Astrocyte of the hippocampus (primary cell): ENCODE data around the gene DENND1A.
"Not testable (repeated sequence)": the region's sequence is repeated elsewhere in the genome, so short reads cannot be mapped to it uniquely, and the experiment has no call there.

Experiments used
- DNase-seq: peaks from one replicate; pipeline ENCODE4 v3.0.0; 2011; ENCODE audit warnings: low read depth, low spot score

DENND1A gene, protein sequence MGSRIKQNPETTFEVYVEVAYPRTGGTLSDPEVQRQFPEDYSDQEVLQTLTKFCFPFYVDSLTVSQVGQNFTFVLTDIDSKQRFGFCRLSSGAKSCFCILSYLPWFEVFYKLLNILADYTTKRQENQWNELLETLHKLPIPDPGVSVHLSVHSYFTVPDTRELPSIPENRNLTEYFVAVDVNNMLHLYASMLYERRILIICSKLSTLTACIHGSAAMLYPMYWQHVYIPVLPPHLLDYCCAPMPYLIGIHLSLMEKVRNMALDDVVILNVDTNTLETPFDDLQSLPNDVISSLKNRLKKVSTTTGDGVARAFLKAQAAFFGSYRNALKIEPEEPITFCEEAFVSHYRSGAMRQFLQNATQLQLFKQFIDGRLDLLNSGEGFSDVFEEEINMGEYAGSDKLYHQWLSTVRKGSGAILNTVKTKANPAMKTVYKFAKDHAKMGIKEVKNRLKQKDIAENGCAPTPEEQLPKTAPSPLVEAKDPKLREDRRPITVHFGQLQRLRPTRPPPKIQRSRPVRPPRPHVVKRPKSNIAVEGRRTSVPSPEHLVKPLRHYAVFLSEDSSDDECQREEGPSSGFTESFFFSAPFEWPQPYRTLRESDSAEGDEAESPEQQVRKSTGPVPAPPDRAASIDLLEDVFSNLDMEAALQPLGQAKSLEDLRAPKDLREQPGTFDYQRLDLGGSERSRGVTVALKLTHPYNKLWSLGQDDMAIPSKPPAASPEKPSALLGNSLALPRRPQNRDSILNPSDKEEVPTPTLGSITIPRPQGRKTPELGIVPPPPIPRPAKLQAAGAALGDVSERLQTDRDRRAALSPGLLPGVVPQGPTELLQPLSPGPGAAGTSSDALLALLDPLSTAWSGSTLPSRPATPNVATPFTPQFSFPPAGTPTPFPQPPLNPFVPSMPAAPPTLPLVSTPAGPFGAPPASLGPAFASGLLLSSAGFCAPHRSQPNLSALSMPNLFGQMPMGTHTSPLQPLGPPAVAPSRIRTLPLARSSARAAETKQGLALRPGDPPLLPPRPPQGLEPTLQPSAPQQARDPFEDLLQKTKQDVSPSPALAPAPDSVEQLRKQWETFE

DNA sequence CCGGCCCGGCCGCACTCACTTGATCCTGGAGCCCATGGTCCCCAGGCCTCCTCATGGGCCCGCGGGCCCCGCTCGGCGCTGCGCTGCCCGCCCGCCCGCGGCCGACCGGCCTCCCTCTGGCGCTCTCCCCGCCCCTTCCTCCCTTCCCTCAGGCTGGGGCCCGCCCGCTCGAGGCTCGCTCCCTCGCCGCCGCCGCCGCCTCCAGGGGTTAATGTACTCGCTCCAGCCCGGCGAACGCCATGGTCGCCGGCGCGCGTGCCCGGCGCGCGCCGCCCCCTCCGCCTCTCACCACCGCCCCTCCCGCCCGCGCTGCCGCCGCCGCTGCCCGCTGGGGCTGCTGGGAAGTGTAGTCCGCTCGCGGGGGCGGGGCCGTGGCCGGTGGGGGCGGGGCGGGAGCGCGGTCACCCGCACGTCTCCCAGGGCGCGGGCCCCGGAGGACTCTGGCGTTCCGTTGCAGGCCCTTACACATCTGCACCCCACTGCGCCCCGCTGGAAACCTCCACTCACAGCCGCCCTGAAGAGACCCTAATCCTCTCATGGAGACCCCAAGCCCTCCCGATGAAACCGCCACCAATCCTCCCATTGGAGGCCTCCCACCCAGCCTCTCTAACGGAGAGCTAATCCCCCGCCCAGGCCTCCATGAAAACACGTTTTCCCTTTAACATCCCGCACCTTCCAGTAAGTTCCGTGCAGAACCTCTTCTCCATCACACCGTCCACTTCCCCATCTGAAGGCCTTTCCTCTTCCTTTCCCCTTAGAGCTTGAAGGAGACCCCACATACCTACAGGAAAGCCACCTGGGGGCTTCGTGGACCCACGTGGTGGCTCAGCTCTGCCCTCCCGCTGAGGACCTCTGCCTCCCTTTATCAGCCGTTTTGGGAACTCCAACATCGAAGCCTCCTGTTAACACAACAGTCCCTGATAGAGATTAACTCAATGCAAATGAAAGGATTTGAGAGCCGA lies at the start of gene DENND1A:
Gene DENND1A, minus strand, starts transcription at position 257 of the 962 bp plus-strand sequence. Its CDS starts 221 bp downstream, at position 36.
- peak; percentile 98 for DNase-seq

DNA sequence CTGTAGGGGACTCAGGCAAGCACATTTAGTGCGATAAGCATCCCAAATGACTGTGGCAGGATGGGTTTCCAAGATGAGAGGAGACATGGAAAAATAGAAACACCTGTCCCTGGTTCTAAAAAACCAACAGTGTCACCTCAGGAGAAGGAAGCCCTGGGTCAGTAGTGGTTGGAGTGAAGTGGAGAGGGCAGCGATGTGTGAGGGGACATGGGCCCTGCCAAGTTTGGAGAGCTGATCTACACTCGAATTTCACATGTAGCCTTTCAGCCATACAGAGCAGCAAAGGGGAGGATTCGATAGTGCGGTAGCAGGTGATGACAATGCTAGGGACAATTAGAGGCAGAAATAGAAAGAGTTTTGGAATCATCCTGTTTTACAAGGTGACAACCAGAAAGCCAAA lies 49.1 kb upstream of the DENND1A start:
- no peak for DNase-seq

DNA sequence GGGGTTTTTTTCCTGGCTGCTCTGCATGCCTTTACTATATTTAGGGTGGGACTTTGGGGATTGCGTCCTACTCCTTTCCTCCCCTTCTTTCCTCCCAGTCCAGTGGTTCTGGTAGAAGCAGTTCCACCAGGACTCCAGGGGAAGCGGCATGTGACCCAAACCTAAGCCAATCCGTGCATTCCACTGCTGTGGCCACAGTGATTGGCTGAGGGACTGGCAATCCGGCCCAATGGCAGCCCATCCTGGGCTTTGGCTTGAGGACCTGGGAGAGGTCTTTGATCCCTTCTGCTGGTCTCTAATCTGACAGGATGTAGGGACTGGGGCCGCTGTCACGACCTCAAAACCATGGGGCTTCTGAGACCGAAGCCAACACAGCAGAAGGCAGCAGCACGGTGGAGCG lies 46.7 kb upstream of the DENND1A start:
- not testable (repeated sequence) for DNase-seq

DNA sequence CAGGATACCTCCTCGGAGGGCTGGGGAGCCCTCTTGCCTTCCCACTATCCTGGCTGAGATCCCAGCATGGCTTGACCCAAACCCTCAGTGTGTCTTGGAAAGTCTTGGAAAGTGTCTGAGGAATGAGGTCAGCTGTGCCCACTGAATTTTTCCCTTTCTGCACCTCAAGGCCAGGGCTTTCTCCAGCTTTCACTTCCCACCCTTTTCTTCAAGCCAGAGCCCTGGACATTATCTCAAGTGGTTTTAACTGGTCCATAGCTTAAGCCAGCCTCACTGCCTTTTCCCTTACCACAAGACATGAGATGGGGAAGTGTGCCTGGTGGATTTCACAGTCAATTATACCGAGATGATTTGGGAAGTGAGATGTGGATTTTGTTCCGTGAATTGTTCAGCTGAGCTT lies 45.9 kb upstream of the DENND1A start:
- peak; percentile 48 for DNase-seq

DNA sequence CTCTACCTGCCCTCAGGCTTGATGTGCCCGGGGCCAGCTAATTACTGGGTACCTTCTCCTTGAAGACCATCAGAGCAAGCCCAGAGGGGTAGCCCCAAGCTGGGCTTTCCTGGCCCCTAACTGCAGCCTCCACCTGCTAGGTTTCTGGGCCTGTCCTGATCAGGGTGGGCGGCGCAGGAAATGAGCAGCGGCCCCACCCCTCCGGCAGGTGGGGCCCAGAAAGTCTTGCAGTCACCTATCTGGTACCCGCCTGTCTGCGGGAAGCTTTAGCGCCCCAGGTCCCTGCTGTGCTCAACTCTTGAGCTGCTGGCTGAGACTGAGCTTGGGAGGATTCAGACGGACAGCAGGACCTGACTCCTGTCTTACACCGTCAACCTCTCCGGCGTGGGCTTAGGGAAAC lies 44.5 kb upstream of the DENND1A start:
- DNase-seq = no peak

DNA sequence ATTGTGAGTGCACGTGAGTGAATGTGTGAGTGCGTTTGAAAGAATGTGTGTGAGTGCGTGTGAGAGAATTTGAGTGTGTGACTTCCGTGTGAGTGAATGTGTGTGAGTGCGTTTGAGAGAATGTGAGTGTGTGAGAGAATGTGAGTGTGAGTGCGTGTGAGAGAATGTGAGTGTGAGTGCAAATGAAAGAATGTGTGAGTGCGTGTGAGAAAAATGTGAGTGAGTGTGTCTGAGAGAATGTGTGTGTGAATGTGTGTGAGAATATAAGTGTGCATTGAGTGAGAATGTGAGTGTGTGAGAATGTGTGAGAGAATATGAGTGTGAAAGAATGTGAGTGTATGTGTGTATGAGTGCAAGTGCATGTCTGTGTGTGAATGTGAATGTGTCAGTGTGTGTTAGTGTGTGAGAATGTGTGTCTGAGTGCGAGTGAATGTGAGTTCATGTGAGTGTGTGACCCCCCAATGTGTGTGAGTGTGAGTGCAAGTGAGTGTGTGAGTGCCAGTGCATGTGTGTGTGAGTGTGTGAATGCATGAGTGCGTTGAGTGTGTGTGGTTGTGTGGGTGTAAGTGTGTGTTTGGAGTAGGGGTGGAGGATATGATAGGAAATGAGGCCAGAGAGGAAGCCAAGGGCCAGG lies 43.8 kb upstream of the DENND1A start:
- no peak for DNase-seq

DNA sequence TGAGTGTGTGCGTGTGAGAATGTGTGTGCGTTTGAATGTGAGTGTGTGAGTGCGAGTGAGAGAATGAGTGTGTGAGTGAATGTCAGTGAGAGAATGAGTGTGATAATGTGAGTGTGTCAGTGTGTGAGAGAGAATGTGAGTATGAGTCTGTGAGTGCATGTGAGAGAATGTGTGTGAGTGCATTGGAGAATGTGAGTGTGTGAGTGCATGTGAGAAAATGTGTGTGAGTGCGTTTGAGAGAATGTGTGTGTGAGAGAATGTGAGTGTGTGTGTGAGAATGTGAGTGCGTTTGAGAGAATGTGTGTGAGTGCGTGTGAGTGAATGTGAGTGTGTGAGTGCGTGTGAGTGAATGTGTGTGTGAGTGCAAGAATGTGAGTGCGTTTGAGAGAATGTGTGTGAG lies 42.7 kb upstream of the DENND1A start:
- DNase-seq = no peak

DNA sequence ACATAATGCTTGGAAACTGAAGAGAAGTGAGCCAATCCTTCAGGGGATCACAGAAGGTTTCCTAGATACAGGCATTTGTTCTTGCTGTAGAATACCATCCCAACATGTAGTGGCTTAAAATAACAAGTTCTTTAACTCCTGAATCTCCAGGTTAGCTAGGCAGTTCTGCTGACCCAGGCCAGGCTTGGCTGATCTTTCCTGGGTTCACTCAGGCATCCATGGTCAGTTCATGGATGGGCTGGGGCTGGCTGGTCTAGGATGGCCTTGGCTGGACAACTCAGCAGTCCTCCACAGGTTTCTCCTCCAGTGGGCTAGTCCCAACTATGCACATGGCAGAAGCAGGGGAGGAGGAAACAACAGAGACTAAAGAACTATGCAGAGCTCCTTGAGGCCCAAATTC lies 37.4 kb upstream of the DENND1A start:
- no peak for DNase-seq

DNA sequence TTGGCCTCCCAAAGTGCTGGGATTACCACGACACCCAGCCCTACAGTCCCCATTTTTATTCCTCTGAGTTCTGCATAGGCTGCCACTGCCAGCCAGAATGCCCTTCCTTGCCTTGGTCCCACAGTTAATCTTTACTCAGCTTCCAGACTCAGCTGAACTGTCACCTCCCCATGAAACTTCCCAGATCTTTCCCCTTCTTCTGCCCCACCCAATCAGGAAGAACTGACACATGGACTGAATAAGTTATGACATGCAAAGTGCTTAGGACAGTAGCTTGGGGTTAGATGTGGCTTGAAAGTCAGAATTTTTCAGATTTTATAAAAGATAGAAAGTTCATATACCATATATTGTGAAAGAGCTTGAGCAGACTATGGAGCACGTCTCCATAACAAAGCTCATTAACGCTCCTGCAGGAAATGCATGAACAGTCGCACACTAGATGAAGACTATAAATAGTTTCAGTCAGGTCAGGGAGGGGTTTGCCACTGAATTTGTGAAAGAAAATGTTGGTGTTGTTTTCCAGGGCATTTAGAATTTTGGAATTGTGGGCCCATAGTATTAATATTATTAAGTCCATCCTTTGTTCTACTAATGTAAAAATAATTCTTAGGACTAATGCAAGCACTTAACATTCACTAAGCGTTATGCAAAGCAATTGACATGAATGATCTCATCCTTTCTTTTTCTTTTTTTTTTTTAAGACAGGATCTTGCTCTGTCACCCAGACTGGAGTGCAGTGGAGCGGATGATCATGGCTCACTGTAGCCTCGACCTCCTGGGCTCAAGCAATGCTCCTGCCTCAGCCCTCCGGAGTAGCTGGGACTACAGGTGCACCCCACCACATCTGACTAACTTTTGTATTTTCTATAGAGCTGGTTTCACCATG lies 36.1 kb upstream of the DENND1A start:
- no peak for DNase-seq

DNA sequence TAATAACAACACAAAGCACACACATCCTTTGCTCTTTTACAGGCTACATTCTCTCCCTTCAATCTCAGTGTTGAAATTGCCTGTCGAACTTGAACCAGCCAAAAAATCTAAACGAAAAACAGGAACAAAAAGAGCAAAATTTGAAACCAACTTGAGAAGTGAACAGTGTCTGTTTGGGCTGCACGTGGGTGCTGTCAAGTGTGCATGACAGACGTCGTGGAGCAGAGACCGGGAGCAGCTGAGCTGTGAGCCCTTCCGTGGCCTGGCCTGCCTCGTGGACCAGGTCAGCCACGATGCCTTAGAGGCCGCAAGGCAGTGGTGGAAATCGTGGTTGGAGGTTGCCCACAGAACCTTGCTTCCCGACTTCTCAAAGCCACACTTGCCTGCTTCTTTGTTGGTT lies 34.8 kb upstream of the DENND1A start:
- DNase-seq = no peak

DNA sequence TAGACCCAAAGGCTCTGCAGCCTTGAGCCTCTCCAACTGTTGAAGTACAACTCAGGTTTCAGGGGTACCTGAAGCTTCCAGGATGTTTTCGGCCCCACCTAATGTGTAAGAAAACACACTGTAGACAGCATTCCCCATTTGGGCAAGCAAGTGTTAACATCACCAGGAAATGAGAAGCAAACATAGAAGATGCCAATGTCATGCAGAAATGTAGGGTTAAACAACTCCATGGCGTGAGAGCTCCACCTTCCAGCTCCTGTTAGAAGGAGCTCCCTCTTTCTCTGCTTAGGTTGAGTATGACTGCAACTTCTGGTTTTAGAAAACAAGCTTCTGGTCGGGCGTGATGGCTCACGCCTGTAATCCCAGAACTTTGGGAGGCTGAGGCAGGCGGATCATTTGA lies 31.0 kb upstream of the DENND1A start:
- DNase-seq = no peak

DNA sequence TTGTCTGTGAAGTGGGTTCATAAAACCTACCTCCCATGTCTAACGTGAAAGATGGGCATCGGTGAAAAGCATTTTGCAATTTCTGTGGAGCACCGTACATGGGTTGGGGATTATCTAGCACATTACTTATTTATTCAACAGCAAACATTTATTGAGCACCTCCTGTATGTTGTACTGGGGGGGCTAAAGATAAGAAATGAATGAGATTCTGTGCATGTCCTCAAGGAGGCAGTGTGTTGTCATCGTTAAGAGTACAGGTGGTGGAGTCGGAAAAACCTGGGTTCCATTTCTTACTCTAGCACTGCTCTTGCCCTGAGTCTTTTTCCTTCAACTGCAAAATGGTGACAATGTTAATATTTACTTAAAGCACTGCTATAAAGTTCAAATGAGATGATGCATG lies 30.4 kb upstream of the DENND1A start:
- DNase-seq = no peak

DNA sequence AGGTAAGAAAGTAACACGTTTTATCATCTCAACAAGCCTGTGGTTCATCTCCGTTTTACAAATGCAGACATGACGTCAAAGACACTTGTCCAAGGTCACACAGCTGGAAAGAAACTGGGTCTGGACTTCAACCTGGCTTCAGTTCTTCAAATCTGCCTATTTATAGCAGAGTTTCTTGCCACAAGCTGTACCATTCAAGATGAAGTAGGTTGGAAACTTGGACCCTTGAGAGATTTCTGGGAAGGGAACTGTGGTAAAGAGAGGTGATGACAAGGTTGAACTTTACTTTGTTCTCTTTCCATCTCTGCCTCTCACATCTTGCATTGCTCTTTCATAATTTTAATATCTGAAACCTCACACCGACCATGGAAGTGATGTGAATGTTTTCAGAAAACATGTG lies 29.9 kb upstream of the DENND1A start:
- DNase-seq = no peak

DNA sequence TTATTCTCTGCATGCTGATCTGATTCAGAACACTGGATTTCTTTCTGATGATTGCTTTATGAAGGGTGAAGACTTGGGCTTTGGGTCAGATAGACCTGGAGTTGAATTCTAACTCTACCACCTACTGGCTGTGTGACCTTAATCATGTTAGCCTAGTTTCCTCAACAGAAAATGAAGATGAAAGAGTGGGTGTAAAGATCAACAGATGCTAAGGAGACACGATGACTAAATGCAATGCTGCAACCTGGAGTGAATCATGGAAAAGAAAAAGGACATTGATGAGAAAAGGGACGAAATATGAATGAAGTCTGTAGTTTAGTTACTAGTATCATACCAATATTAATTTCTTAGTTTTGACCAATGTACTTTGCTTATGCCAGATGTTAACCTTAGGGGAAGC lies 27.8 kb upstream of the DENND1A start:
- DNase-seq = no peak

DNA sequence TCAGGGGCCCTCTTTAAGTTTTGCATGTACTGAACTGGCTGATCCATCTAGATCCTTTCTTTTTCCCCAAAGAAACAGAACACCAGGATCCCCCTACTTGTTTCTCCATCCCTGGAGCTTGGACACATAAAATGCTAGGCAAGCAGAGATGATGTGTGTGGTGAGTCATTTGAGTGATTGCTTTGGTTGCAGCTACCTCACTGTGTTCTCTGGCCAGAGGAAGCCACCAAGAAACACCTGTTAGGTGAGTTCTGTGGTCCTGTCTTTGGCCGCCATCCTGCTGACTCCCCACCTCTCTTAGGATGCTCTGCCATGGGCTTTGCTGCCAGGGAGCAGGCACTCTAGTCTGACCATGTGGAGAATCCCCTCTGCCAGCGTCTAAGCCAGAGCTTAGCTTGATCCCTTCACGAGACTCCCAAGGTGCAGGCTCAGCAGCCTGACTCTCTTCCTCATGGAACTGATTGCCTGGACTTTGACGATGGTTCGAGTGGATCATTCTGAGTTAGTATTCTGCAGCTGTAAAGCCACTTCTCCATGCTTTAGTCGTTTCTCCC lies 27.3 kb upstream of the DENND1A start:
- DNase-seq = no peak

DNA sequence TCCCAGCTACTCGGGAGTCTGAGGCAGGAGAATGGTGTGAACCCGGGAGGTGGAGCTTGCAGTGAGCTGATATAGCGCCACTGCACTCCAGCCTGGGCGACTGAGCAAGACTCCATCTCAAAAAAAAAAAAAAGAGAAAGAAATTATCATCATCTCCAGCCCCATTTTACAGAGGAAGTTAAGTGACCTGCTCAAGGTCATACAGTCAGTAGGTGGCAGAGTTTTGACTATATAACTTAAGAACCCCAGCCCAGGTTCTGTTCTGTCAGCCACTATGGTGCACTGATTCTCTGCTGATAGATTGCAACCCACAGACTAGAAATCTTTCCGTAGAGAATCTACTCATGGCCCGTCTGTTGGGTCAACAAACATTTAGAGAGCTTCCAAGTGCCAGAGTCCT lies 25.7 kb upstream of the DENND1A start:
- no peak for DNase-seq

DNA sequence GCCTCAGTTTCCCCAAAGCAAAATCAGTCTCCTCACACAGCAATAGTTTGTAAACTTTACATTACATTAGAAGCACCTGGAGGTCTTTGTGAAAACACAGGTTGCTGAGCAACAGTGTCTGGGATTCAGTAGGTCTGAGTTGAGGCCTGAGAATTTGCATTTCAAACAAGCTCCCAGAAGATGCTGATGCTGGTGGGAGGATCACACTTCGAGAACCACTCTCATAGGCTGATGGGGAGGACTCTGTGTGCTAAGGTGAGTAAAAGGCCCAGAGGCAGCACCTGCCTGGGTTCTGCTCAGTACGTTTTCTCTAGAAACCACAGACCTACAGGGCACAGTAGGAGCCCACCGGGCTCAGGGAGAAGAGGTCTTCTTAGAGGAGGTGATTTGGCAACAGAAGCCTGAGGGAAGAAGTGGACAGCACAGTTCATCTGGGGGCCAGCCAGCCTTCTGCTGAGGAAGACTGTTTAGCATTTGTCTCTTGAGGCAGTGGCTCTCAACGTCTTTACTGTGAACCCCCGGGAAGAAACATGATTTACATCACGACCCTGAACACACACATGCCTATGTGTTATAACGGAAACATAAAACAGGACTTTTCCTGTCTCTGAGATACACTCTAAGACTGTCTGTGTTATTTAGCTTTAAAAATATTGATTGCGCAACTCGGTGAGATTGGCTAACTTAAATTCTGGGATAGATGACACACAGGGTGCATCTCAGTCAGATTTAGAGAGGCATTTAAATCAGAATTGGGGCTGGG lies 24.8 kb upstream of the DENND1A start:
- no peak for DNase-seq

DNA sequence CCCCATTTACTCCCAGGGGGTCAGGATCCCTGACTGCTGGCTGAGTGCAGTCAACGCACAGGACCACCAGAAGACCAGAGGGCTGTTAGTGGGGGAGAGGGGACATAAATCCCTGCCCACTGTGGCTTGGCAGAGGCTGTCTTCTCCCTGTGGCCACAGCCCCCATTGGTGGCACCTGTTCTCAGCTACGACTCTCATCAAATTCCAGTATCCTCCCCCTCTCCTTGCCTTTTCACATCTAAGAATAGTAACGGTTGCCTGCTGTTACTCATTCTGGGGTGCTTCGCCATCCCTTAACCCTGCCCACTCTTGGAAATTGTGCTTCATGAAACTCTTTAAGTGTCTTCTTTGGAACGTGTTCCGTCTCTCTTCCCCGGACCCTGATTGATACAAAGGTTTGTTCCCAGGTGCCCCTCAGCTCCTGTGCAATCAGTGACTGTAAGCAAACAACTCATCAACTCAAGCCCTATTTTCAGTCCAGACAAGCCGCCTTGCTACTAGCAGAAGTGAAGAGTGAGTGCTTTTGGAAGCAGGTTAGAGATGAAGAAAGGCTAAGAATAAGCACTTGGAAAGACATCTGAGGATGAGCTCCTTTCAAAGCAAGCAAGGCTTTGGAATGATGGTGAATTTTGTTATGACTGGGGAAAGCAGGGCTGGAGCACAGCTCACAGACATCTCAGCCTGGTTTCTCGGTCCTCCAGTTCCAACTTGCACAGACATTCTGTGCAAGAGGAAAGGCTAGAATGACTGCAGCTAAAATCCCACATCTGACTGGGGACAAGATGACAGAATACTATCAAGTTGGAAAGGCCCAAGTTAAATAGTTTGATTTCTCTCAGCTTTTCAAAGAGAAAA lies 22.9 kb upstream of the DENND1A start:
- no peak for DNase-seq
